T-helper 2 cell treated with Interferon-gamma antibody and Interleukin-4, amounts not matched to agents 5 μg/mL and 100 μg/mL, for 36 hours (primary cell): ENCODE data around the gene GNG7.

Source experiments
- DNase-seq: peaks from one replicate; pipeline ENCODE4 v3.0.0; 2021; ENCODE audit warnings: low spot score
- H3K27ac Mint-ChIP-seq: one replicate; pipeline ENCODE4 v1.8.0; 2021; ENCODE audit warnings: mild to moderate bottlenecking, mixed read lengths
- H3K27me3 Mint-ChIP-seq: one replicate; pipeline ENCODE4 v1.8.0; 2021; ENCODE audit warnings: low read depth, mixed read lengths
- H3K36me3 Mint-ChIP-seq: one replicate; pipeline ENCODE4 v1.8.0; 2021; ENCODE audit warnings: low read depth, mixed read lengths
- H3K4me1 Mint-ChIP-seq: one replicate; pipeline ENCODE4 v1.8.0; 2021; ENCODE audit warnings: low read depth, mixed read lengths
- H3K4me3 Mint-ChIP-seq: one replicate; pipeline ENCODE4 v1.8.0; 2022; ENCODE audit warnings: mild to moderate bottlenecking, moderate library complexity, mixed read lengths
- H3K9me3 Mint-ChIP-seq: one replicate; pipeline ENCODE4 v1.8.0; 2021; ENCODE audit warnings: mixed read lengths

Gene GNG7

DNA sequence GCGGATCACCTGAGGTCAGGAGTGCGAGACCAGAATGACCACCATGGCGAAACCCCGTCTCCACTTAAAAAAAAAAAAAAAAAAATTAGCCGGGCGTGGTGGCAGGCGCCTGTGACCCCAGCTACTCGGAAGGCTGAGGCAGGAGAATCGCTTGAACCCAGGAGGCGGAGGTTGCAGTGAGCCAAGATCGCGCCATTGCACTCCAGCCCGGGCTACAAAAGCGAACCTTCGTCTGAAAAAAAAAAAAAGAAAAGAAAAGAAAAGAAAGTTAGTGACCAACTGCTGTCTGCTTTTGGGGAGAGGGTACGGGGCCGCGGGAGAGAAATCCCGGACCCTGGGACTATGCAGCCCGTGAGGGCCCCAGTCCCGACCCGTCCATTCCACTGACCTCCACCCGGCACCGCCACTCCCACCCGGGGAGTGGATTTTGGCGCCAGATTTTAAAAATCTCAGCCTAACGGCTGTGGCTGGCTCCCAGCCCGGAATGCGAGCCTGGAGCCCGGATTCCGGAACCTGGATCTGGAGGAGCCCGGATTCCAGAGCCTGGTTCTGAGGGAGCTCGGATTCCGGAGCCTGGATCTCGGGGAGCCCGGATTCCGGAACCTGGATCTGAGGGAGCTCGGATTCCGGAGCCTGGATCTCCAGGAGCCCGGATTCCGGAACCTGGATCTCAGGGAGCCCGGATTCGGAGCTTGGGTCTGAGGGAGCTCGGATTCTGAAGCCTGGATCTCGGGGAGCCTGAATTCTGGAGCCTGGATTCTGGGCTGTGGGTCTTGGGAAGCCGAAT is 239.7 kb downstream of the GNG7 start:
- Mint-ChIP-seq H3K27me3 (no peaks in the 10 kb centered on the region), H3K4me1 (peaks cover 8% of the 10 kb centered on the region), H3K9me3 (no peaks in the 10 kb centered on the region), H3K4me3 (peak overlapping the region; percentile 96), H3K36me3 (no peaks in the 10 kb centered on the region), H3K27ac (no peak overlapping the region)
- no peak for DNase-seq

DNA sequence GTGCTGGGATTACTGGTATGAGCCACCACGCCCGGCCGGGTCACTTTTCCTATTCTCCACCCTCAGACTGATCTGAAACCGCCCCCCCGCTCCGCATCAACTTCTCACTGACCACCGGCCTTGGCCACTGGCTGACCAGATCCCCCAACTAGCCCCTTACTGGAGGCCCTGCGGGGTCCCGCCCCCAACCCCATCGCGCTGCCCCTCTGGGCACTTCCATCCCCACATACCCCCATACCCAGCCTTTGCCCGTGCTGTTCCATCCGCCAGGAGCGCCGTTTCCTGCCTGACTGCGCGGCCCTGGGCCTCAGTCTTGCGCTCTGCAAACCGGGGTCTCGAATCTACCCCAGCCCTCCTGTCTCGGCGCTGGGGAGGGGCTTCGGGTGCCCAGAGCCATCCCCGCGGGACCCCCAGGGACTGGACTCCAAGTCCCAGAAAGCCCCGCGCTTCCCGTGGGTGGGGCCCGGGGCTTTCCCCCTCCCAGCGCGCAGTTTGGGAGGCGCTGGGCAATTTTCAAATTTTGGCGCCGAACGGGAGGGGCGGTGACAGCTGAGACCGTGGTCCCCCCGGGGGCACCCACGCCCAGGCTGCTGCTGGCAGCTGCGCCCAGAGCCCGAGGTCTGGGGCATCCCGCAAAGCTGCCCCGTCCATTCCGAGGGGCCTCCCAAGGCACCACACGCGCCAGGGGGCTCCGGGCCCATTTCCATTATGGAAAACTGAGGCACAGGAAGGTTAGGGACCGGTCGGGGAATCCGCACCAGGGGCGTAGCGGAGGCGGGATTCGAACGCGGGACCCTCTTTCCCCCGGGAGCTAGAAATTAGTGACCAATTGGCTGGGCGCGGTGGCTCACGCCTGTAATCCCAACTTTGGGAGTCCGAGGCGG is 240.5 kb downstream of the GNG7 start:
- H3K4me1 Mint-ChIP-seq = peaks cover 13% of the 10 kb centered on the region
- peak; percentile 77 for DNase-seq
- peak overlapping the region; percentile 93 for H3K27ac Mint-ChIP-seq
- no peaks in the 10 kb centered on the region for H3K27me3 Mint-ChIP-seq
- H3K9me3 Mint-ChIP-seq = no peaks in the 10 kb centered on the region
- peak overlapping the region; percentile 96 for H3K4me3 Mint-ChIP-seq
- H3K36me3 Mint-ChIP-seq = peaks cover 4% of the 10 kb centered on the region
